ENCODE measurements around the gene MAPRE2.

MAPRE2 gene

GRCh38 chr18:35186291-35187034, 145.2 kb downstream of the MAPRE2 start:
- DNase-seq, result no peak

DNA sequence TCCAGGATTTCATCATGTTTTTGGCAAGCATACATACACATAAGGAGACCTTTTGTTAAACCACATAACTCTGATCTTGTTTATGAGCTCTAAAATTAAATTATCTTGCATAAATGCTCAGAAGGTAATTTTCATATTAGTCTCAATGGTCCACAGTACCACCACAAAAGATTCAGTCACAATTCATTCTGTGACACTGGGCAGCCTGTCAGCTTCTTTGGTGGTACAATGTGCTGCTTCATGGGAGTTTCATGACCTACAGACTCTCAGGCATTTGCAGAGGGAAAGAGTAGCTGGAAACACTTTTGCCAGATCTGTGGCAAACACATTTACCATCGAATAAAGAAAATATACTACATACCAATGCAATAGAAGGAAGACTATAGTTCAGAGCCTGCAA, 148.3 kb downstream of the MAPRE2 start:
- no peak for DNase-seq

- no peak for DNase-seq
These were observed 149.9 kb downstream of the MAPRE2 start for GRCh38 chr18:35190948-35191697.

DNA sequence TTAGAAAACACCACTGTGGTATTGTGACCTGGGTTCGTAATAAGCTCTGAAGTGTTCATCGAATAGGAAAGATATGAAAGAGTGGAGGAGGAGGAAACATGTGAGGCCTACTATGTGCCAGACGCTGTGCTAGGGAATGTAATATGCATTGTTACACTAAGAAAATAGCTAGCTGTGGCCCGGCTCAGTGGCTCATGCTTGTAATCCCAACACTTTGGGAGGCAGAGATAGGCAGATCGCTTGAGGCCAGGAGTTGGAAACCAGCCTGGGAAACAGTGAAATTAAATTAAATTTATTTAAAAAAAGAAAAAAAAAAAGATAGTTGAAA, 150.4 kb downstream of the MAPRE2 start:
- DNase-seq, result no peak

DNA sequence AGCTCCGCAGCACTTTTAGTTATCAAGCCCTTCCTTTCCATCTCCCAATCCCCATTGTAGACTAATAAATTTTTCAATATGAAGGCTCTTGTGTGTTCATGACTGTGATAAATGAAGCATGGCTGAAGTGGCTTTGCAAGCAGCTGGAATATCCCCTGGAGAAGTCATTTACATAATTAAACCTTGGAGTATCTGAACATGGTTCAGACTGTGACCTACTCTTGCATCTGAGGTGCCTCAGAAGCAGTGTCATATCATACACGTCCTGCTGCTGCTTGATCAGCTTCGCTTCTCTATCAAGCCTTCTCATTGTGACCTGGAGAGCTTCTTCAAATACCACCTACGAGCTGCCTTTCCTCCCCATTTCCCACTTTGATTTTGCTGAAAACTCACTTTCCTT, 151.2 kb downstream of the MAPRE2 start:
- peak; percentile 86 for DNase-seq
